ENCODE data around the gene CLMN.
A peak's percentile ranks its signal among the peaks of the same experiment; 100 is the strongest.

The CLMN gene

DNA sequence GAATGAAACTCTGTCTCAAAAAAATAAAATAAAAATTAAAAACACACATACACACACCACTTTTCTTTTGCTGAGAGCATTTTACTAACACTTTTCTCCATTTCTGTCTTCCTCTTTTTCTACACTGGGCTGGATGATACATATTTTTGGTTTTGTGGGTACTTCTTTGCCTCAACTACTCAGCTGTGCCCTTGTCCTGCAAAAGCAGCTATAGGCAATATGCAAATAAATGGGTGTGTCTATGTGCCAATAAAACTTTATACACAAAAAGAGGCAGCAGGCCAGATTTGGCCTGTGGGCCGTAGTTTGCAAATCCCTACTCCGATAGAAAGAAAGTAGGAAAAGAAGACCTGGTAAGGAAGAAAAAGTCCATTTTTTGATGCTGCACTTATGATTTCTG is 6.5 kb downstream of the CLMN start:
- TF ChIP-seq JUND (IDR thresholded peaks at IDR 0.05; ENCODE audit: low read depth) = no peak
- DNase-seq (ENCODE audit: low read depth in 1 of 2, low spot score in 1 of 2) = no peak
- in situ Hi-C loops (cut with HindIII; ENCODE audit: low pct_unique_long_range_greater_than_20kb, low sequenced_read_pairs) = no loop called here

DNA sequence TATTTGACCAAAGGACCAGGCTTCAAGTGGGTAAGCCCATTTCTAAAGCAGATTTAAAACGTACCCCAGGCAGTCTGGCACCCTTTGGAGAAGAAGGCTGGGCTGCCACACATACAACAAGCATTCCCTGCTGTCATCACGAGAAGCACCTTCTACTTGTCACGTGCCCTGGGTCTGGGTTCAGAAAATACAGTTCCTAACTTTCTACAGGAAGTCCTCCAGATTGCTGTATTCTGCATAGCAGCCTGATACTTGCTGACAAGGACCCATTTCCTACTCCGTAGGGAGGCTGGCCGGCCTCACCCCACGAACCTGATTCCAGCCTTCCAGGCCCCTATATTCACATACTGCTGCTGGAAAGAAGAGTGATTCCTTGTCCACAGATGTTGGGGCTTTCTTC is 7.4 kb downstream of the CLMN start:
- DNase-seq (ENCODE audit: low read depth in 1 of 2, low spot score in 1 of 2) = no peak
- no peak for TF ChIP-seq JUND (IDR thresholded peaks at IDR 0.05; ENCODE audit: low read depth)
- in situ Hi-C loops (cut with HindIII; ENCODE audit: low pct_unique_long_range_greater_than_20kb, low sequenced_read_pairs) = no loop called here

DNA sequence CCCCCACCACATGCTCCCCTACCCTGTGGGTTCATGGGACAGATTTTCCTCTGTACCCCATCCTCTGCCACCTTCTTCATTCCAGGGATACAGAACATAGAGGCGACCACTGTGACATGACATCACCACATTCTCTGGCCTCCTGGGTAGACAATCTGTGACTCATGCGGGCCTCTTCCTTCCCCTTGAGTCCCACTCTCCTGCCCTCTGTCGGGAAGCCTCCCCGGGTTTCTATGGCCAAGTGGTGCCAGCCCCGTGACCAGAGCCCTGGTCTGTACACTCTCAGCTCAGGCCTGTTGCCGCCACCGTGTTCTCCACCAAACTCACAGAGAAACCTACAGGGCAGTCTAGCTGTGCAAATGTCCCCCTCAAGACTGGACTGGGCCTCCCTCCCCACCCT is 8.0 kb downstream of the CLMN start:
- in situ Hi-C loops (cut with HindIII; ENCODE audit: low pct_unique_long_range_greater_than_20kb, low sequenced_read_pairs) = no loop called here
- no peak for TF ChIP-seq JUND (IDR thresholded peaks at IDR 0.05; ENCODE audit: low read depth)
- DNase-seq (ENCODE audit: low read depth in 1 of 2, low spot score in 1 of 2) = no peak

DNA sequence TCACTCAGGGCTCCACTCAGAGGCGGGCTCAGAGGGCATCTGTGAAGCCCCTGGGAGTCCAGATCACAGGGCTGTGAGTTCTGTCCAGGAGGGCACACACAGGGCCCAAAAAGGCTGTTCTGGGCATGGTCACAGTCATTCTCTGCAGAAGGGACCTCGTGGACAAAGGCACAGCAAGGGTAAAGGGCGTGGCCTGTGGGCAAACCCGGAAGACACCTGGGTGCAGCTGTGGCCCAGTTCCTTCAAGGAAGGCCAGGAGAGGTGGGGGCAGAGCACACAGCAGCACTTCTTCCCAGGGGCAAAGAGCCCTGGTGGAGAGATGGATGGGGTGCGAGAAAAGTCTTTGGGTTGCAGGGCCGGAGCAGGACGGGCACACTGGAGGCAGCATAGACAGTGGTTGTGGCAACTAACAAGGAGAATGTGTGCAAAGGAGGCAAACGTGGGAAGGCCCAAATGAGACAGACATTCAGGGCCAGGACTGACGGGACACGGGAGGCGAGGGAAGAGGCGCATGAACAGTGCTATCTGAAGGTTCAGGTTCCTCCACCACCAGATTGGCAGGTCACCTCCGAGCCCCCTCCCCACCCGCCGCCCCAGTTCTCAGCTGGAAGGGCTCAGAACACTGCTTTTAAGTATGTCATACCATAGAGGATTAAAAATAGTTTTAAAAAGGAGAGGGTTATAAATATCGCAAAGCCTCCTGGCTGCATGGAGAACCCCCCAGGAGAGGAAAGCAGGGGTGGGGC is 8.9 kb downstream of the CLMN start:
- DNase-seq (ENCODE audit: low read depth in 1 of 2, low spot score in 1 of 2) = no peak
- in situ Hi-C loops (cut with HindIII; ENCODE audit: low pct_unique_long_range_greater_than_20kb, low sequenced_read_pairs) = no loop called here
- no peak for TF ChIP-seq JUND (IDR thresholded peaks at IDR 0.05; ENCODE audit: low read depth)

DNA sequence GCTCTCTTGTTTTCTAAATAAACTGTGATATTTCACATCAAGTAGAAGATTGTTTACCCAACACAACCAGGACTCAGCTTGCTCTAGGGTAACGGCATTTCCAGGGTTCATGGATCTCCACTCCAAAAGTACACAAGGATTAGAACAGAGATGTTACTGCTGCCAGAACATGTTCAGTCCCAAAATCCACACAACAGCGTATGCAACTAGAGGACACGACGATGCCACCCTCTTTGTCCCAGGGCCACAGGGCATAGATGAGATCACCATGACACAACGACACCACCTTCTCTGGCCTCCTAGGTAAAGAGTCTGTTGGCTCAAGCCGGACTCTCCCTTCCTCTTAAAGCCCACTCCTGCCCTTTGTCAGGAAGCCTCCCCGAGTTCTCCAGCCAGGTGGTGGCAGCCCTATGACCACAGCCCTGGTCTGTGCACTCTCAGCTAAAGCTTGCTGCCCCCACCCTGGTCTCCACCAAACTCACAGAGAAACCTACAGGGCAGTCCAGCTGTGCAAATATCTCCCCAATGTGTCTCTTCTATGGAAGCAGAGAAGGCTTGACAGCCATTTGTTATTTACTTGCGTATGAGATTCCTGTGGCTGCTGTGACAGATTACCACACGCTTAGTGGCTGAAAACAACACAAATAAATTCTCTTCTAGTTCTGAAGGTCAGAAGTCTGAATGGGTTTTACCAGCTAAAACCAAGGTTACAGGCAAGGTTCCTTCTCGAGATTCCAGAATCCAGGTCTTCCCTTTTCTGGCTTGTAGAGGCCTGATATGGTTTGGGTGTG is 10.3 kb downstream of the CLMN start:
- DNase-seq (ENCODE audit: low read depth in 1 of 2, low spot score in 1 of 2) = peak in 1 of 2 experiments; percentile 73
- in situ Hi-C loops (cut with HindIII; ENCODE audit: low pct_unique_long_range_greater_than_20kb, low sequenced_read_pairs) = no loop called here
- TF ChIP-seq JUND (IDR thresholded peaks at IDR 0.05; ENCODE audit: low read depth) = no peak

DNA sequence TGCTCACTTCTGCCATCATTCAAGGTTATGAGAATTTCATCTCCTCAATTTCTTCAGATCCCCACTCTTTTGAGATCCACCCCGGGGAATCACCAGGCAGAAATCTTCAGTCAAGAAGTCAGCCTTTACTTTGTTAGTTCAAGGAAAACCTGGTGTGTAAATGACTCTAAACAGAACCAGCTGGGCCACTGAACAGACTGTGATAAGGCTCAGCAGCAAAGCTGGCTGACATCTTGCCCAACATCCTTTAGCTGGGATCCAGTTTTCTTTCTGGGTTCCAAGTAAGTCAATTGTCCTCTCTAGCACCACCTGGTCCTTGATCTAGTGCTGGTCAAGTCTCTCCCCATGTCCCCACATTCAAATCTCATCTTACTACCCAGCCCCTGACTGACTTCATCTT is 11.6 kb downstream of the CLMN start:
- in situ Hi-C loops (cut with HindIII; ENCODE audit: low pct_unique_long_range_greater_than_20kb, low sequenced_read_pairs) = no loop called here
- TF ChIP-seq JUND (IDR thresholded peaks at IDR 0.05; ENCODE audit: low read depth) = no peak
- DNase-seq (ENCODE audit: low read depth in 1 of 2, low spot score in 1 of 2) = no peak

DNA sequence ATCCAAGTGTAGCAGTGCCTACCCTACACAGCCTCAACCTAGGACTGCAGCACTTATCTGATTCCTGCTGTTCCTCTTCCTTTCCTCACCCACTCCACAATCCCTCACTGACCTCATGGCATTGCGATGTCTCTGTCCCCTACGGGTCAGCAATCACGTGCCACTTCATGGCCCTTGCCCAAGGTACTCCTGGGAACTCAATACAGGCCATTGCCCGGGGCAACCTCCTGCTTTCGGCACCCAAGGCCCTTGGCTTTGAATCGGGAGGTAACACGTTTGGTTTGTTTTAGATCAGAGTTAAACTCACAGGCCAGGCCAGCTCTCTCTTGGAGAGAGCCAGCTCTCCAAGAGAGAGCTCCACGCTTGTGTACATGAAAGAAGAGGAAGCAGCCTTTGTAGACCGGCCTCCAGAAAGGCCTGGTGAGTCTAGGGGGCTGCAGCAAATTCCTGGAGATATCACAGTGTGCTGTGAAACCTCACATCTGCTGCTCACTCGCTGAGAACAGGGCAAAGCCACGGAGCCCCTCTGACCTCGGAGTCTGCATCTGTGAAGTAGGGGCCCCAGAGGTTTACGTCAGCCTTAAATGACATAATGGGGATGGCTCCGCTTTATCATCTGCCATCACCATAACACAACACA is 12.2 kb downstream of the CLMN start:
- peak; percentile 51 to 84 for DNase-seq (ENCODE audit: low read depth in 1 of 2, low spot score in 1 of 2)
- in situ Hi-C loops (cut with HindIII; ENCODE audit: low pct_unique_long_range_greater_than_20kb, low sequenced_read_pairs) = no loop called here
- no peak for TF ChIP-seq JUND (IDR thresholded peaks at IDR 0.05; ENCODE audit: low read depth)

DNA sequence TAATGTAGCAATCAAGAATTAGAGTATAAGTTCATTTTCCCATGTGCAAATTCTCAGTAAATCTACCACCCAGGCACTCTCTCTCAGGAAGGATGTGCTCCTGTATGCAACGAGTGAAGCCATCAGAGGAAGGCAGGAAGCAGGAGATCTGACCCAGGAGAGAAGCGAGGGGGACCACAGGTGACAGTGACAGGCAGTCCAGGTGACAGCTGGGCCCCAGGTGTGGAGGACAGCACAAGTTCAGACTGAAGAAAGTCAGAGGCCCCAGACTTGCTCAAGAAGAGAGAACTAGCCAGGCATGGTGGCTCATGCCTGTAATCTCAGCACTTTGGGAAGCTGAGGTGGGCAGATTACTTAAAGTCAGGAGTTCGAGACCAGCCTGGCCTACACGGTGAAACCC is 13.8 kb downstream of the CLMN start:
- no peak for DNase-seq (ENCODE audit: low read depth in 1 of 2, low spot score in 1 of 2)
- no peak for TF ChIP-seq JUND (IDR thresholded peaks at IDR 0.05; ENCODE audit: low read depth)
- in situ Hi-C loops (cut with HindIII; ENCODE audit: low pct_unique_long_range_greater_than_20kb, low sequenced_read_pairs) = no loop called here

DNA sequence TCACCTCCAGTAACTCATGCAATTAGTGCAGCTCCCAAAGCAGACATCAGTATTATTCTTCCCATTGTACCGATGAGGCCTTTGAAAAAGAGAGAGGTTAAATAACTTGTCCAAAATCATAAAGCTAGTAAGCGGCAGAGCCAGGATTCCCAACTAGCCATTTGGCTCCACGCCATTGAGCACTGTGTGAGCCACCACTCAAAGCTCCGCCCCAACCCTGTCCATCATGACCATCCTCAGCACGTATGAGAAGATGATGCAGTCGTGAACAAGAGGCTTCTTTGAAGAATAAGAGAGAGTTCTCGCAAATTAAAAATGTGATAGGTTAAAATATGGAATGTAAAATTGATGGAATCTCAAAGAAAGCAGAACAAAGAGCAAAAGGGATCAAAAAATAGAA is 14.6 kb downstream of the CLMN start:
- in situ Hi-C loops (cut with HindIII; ENCODE audit: low pct_unique_long_range_greater_than_20kb, low sequenced_read_pairs) = no loop called here
- DNase-seq (ENCODE audit: low read depth in 1 of 2, low spot score in 1 of 2) = no peak
- TF ChIP-seq JUND (IDR thresholded peaks at IDR 0.05; ENCODE audit: low read depth) = no peak

DNA sequence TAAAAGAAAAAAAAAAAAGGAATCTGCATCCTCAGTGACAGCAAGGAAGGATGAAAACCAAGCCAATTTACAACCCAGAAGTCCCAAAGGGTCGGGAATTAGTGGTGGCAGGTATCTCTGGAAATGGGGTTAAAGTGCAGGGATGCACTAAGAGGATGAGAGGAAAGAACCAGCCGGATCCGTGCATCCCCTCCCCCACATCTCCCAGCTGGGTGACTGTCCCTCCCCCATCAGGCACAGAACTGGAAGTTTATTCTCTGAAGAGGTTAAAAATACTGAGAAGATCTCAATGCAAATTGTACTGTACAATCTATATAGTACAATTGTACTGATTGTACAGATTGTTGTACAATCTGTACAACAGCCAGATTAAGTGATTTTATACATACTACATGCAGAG is 15.4 kb downstream of the CLMN start:
- in situ Hi-C loops (cut with HindIII; ENCODE audit: low pct_unique_long_range_greater_than_20kb, low sequenced_read_pairs) = no loop called here
- TF ChIP-seq JUND (IDR thresholded peaks at IDR 0.05; ENCODE audit: low read depth) = no peak
- DNase-seq (ENCODE audit: low read depth in 1 of 2, low spot score in 1 of 2) = no peak

DNA sequence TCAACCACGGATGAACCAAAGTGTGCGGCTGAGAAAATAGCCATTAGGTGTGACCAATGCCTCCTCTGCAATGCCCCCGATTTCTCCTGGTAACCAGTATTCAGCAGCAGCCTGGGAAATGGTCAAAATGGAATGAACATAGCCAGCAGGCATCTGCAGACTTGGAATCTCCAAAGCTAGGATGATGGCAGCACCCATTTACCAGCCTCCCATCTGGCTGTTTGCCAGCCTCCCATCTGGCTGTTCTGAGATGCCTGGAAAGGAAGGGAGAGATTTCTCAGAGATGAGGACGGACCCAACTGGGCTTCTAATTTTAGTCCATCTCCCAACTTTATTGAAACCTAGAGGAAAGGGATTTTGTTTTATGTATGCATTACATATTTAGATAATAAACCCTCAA is 16.2 kb downstream of the CLMN start:
- TF ChIP-seq JUND (IDR thresholded peaks at IDR 0.05; ENCODE audit: low read depth) = no peak
- DNase-seq (ENCODE audit: low read depth in 1 of 2, low spot score in 1 of 2) = no peak
- in situ Hi-C loops (cut with HindIII; ENCODE audit: low pct_unique_long_range_greater_than_20kb, low sequenced_read_pairs) = no loop called here

DNA sequence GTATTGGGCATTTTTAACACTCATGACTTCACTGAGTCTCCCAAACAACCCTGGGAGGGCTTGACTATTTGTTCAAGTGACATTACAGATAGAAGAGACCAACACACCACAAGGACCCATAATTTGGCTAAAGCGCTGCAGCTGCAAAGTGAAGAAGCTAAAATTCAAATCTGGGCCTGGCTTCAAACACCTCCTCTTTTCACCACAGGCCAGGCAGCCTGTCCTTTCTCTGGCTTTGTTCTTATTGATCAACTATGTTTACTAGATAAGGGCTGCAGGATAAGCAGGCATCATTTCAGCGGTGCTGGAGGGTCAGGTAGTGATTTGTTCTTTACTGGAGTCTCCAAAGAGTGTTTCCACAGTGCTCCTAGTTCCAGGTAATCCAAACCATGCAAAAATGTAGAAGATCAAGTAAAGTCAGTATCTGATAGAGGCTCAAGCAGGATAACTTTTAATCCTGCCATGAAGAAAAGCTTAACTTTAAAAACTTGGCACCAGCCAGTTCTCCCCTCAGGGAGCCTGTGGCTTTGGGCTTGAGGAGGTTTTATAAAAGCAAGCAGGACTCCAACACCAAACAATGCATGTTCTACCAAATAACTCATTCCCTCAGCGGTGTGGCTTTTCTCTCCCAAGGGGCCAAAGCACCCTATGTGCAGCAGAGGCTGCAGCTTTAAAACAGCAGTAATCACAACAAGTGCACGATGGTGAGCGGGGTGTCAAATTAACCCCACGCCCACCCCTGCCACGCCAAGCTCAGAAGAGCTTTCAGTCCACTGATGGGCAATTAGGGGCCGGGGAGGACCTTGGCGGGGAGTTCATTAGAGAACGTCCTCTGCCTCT is 16.8 kb downstream of the CLMN start:
- DNase-seq (ENCODE audit: low read depth in 1 of 2, low spot score in 1 of 2) = no peak
- in situ Hi-C loops (cut with HindIII; ENCODE audit: low pct_unique_long_range_greater_than_20kb, low sequenced_read_pairs) = no loop called here
- no peak for TF ChIP-seq JUND (IDR thresholded peaks at IDR 0.05; ENCODE audit: low read depth)

All from T47D (cell line).